Measurements from ENCODE around the gene TOR4A. TPM values are rescaled to one million over a fixed set of nuclear protein-coding genes. Genes with fewer than 3 reads are reported as not detected.

Gene TOR4A
- total and polyA plus RNA-seq, 9 of the 15 experiments (the other 6 are each of a cell fraction or from before 2014, with no cell fraction given): 3.9 to 49.2 (median 8.8) TPM

DNA sequence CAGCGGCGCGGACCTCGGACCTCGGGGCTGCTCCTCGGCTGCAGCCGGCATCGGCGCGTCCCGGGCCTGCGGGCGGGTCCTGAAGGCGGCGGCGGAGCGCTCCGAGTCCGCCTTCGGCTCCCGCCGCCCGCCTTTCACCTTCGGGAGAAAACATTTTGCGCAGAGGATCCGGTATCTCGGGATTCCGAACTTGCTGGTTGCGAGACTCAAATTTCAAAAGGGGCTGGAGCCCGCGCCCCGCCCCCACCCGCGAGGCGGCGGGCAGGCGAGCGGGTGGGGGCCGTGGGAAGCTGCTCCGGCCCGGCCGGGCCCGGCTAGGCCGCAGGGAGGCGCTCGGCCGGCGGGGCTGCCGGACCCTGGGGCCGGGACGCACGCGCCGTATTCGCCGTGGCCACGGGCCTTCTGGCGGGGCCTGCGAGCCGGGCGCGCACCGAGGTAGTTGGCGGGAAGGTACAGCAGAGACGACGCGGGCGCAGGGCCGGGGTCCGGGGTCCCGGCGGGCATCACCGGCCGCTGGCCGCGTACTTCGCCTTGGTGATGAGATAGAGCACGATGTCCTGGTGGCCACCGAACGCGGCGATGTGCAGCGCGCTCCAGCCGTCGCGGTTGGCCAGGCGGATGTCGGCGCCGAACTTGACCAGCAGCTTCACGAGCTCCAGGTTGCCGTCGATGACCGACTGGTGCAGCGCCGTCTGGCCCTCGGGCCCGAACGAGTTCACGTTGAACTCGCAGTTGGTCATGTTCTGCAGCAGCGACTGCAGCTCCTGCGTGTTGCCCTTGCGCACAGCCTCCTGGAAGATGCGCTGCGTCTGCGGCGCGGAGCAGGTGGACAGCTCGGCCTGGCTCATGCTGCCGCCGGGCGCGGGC, 23.8 kb downstream of the TOR4A start (continued):
- TF ChIP-seq, protein P1, sequence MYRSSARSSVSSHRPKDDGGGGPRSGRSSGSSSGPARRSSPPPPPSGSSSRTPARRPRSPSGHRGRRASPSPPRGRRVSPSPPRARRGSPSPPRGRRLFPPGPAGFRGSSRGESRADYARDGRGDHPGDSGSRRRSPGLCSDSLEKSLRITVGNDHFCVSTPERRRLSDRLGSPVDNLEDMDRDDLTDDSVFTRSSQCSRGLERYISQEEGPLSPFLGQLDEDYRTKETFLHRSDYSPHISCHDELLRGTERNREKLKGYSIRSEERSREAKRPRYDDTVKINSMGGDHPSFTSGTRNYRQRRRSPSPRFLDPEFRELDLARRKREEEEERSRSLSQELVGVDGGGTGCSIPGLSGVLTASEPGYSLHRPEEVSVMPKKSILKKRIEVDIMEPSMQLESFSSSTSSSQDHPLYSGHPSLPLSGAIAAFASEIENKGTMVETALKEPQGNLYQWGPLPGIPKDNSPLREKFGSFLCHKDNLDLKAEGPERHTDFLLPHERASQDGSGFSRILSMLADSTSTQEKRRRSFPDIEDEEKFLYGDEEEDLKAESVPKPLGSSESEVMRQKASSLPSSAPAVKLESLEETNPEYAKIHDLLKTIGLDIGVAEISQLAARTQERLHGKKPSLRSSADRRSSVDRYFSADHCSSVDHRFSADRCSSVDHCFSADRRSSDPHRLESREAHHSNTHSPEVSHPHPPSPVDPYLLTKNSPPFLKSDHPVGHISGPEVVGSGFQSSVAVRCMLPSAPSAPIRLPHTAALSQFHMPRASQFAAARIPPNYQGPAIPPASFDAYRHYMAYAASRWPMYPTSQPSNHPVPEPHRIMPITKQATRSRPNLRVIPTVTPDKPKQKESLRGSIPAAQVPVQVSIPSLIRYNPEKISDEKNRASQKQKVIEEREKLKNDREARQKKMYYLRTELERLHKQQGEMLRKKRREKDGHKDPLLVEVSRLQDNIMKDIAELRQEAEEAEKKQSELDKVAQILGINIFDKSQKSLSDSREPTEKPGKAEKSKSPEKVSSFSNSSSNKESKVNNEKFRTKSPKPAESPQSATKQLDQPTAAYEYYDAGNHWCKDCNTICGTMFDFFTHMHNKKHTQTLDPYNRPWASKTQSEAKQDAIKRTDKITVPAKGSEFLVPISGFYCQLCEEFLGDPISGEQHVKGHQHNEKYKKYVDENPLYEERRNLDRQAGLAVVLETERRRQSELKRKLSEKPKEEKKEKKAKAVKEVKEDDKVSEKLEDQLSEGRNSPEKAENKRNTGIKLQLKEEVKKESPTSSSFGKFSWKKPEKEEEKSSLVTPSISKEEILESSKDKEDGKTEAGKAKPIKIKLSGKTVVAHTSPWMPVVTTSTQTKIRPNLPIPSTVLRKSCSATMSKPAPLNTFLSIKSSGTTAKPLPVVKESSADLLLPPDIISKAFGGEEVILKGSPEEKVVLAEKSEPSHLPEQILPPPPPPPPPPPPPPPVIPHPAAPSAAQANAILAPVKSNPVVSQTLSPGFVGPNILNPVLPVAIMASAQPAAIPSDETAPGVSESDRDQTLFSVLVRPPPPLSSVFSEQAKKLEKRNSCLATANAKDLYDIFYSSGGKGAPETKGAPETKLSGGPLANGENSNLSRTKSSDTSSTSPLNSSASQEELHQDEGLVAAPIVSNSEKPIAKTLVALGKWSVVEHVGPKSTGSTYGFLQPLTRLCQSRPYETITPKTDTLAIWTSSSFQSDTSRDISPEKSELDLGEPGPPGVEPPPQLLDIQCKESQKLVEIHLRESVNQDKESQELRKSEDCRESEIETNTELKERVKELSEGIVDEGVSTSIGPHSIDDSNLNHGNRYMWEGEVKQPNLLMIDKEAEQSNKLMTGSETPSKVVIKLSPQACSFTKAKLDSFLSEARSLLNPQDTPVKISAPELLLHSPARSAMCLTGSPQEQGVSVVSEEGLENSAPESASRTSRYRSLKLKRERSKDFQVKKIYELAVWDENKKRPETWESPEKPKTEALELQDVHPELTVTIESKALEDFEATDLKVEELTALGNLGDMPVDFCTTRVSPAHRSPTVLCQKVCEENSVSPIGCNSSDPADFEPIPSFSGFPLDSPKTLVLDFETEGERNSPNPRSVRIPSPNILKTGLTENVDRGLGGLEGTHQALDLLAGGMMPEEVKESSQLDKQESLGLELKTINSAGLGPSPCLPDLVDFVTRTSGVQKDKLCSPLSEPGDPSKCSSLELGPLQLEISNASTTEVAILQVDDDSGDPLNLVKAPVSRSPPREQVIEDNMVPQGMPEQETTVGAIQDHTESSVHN (IDR thresholded peaks at IDR 0.05; ENCODE audit: borderline replicate concordance in 1 of 2, low read depth in 1 of 2): no peak
- TF ChIP-seq SOX6 (IDR thresholded peaks at IDR 0.05) (peak; percentile 68; the same call in 1 of the 2 replicates), EP400 (IDR thresholded peaks at IDR 0.05) (peak; percentile 11; the same call in 1 of the 2 replicates), NONO (IDR thresholded peaks at IDR 0.05; ENCODE audit: low read depth in 2 of 2, low read length in 1 of 2) (peak in 1 of 2 experiments; percentile 74; a peak in 3 of 4 replicates), ZFX (CRISPR knock-in tag; IDR thresholded peaks at IDR 0.05) (peak; percentile 95), ZNF316 (IDR thresholded peaks at IDR 0.05) (no peak), ZNF184 (CRISPR knock-in tag; IDR thresholded peaks at IDR 0.05) (no peak), RBM14 (IDR thresholded peaks at IDR 0.05; ENCODE audit: borderline replicate concordance, insufficient read depth, low read depth, low read length) (0 out of 2 replicates have a peak, but pooled peaks have one; percentile 22)
- TF ChIP-seq, protein P2, sequence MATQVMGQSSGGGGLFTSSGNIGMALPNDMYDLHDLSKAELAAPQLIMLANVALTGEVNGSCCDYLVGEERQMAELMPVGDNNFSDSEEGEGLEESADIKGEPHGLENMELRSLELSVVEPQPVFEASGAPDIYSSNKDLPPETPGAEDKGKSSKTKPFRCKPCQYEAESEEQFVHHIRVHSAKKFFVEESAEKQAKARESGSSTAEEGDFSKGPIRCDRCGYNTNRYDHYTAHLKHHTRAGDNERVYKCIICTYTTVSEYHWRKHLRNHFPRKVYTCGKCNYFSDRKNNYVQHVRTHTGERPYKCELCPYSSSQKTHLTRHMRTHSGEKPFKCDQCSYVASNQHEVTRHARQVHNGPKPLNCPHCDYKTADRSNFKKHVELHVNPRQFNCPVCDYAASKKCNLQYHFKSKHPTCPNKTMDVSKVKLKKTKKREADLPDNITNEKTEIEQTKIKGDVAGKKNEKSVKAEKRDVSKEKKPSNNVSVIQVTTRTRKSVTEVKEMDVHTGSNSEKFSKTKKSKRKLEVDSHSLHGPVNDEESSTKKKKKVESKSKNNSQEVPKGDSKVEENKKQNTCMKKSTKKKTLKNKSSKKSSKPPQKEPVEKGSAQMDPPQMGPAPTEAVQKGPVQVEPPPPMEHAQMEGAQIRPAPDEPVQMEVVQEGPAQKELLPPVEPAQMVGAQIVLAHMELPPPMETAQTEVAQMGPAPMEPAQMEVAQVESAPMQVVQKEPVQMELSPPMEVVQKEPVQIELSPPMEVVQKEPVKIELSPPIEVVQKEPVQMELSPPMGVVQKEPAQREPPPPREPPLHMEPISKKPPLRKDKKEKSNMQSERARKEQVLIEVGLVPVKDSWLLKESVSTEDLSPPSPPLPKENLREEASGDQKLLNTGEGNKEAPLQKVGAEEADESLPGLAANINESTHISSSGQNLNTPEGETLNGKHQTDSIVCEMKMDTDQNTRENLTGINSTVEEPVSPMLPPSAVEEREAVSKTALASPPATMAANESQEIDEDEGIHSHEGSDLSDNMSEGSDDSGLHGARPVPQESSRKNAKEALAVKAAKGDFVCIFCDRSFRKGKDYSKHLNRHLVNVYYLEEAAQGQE (IDR thresholded peaks at IDR 0.05; ENCODE audit: borderline replicate concordance): peak; percentile 27; the same call in 1 of the 2 replicates
- TF ChIP-seq, protein P2 (CRISPR knock-in tag; IDR thresholded peaks at IDR 0.05; ENCODE audit: low read depth): peak; percentile 55; the same call in 1 of the 2 replicates
